Esophagus squamous epithelium (tissue), 4 donors: ENCODE data around the gene SNX27.

Experiments
- CTCF ChIP-seq, 6 experiments: fragments of 450-650 bp in 4 of 6; fragments of 200-600 bp in 2 of 6; sonication (generic) in 2 of 6; IDR thresholded peaks; one replicate each; pipeline ENCODE4 v1.5.1; 2016 to 2019; ENCODE audit warnings: antibody characterized with exemption in 6 of 6, mild to moderate bottlenecking in 4 of 6, moderate library complexity in 4 of 6
- POLR2A ChIP-seq, 4 donors: fragments of 450-650 bp; IDR thresholded peaks; one replicate each; pipeline ENCODE4 v1.6.1; 2017; ENCODE audit warnings: antibody characterized with exemption in 4 of 4, mild to moderate bottlenecking in 4 of 4, moderate library complexity in 3 of 4

GRCh38 chr1:151581451-151581850, 30.4 kb upstream of the SNX27 start:
- TF ChIP-seq CTCF (IDR thresholded peaks at IDR 0.05) (no peak), POLR2A (IDR thresholded peaks at IDR 0.05) (no peak)
